Colon (tissue), 2 donors: Measurements from ENCODE around the gene MAOB.
"Not testable (repeated sequence)": the region's sequence is repeated elsewhere in the genome, so short reads cannot be mapped to it uniquely, and the experiment has no call there.

Source experiments
- FAIRE-seq: peaks from 2 replicates; lab custom pipeline; 2012; peaks lifted over from hg19 to GRCh38; lab: Jason Lieb, UNC
- donor health status: control.
- donor health status: control.

MAOB gene

DNA sequence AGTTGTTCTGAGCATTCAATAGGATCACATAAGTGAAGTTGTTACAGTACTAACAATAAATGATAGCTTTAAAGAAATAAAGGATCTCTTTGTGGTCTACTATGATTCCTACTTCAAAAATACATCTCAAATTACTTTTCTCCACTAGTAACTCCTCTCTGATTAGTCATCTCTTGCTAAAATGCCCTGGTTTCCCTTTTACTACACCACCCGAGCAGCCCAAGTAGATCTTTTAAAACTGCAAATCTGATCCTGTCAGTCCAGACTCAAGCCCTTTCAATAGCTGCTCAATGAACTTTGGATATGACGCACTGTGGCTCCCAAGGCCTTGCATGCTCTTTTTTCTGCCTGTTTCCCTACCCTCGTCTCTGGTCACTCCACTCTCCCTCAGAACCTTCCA lies 128.6 kb downstream of the MAOB start:
- FAIRE-seq: no peak

- no peak for FAIRE-seq
Measured at GRCh38 chrX:43750248-43750676, 132.0 kb downstream of the MAOB start.

DNA sequence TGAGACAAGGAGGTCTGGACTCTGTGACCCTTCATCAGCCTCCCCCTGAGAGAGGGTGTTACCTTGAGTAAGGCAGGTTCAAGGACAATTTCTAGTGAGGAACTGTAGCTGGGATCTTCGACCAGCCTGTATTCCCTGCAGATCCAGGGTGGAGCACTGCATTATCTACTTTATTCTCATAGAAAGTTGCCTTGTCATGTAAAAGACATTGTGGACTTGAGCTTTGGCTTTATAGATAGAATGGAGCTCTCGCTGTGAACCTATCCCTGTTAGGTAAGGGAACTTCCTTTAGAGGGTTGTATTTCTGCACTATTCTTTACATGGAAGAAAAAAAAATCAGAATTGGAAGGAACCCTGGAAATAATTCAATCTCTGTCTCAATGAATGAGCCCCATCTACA lies 134.8 kb downstream of the MAOB start:
- FAIRE-seq: no peak

DNA sequence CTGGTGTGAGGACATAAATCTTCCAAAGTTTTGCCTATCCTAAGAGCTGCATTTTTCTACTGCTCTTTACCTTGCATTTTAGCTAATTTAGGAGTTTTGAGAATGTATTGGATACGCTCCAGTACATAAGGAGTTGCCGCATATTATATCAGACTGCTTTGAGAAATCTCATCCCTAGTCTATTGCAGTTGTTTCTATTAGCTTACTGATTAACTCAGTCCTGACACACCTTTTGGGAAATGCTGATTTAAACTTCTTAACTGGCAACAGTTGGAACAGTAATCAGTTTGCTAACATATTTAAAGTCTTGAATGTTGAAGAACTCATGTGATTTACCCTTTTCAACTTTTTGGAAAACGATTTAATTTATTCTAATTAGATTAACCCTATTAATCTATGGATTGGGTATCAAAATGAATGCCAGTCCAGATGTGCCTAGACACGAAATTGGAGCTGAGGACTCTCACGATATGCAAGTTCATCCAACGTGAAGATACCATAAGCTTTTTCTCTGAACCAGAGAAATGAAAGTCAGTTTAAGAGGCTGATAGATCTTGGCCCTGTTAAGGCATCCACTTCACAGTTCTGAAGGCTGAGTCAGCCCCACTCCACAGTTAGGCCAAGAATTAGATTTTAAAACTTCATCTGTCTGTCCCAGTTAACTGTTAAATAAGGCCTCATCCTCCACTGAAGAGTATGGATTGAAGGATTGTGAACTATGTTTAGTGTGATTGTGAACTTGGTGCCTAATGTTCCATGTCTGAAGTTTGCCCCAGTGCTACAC lies 136.1 kb downstream of the MAOB start:
- FAIRE-seq: peak; percentile 96

- no peak for FAIRE-seq
Measured at GRCh38 chrX:43744284-43744683, 138.0 kb downstream of the MAOB start.

- FAIRE-seq: no peak
Measured at GRCh38 chrX:43743100-43743822, 139.0 kb downstream of the MAOB start.

GRCh38 chrX:43741843-43742573 lies 140.2 kb downstream of the MAOB start:
- no peak for FAIRE-seq

- no peak for FAIRE-seq
Measured at GRCh38 chrX:43735957-43736356, 146.3 kb downstream of the MAOB start.

GRCh38 chrX:43735534-43735933 lies 146.7 kb downstream of the MAOB start:
- no peak for FAIRE-seq

DNA sequence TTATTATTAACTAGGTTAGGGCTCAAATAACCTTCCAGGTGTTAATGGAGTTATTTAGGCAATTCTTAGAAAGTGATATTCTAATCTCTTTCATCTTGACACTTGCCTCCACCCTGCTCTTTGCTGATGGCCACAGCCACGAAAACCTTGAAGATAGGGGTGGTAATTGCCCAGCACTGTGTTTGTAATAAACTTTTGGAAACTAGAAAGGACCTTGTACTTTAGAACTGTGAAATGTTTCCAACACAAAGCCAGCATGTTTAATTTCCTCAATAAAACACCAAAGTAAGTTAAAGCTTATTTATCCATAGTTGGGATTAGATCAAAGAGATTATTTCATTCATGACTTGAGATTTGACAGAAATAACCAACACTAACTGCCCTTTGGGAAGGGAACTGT lies 147.8 kb downstream of the MAOB start:
- FAIRE-seq: peak; percentile 95

- no peak for FAIRE-seq
Measured at GRCh38 chrX:43733699-43734098, 148.6 kb downstream of the MAOB start.

- FAIRE-seq: no peak
Measured at GRCh38 chrX:43731086-43731485, 151.2 kb downstream of the MAOB start.

- FAIRE-seq: no peak
Measured at GRCh38 chrX:43728966-43729365, 153.3 kb downstream of the MAOB start.

DNA sequence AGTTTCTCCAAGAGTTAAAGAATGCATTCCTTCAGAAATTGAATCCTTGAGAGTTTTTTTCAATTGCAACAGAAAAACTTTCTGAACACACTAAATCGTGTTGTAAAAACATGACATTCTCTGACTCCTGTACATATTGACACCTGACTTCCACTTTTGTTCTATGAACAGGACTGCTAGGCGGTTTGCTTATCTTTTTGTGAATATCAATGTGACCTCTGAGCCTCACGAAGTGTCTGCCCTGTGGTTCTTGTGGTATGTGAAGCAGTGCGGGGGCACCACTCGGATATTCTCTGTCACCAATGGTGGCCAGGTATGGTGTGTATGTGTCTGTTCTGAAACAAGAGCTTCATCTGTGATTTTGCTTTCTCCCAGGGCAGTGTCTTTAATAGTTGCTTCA lies 154.2 kb downstream of the MAOB start:
- no peak for FAIRE-seq

DNA sequence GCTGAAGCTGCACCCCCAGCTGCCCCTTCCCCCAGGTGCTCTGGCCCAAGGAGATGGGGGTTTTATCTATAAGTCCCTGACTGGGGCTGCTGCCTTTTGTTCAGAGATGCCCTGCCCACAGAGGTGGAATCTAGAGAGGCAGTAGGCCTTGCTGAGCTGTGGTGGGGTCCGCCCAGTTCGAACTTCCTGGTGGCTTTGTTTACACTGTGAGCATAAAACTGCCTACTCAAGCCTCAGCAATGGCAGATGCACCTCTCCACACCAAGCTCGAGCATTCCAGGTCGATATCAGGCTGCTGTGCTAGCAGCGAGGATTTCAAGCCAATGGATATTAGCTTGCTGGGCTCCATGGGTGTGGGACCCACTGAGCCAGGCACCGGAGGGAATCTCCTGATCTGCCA lies 155.0 kb downstream of the MAOB start:
- not testable (repeated sequence) for FAIRE-seq

GRCh38 chrX:43725227-43725626 lies 157.0 kb downstream of the MAOB start:
- FAIRE-seq: not testable (repeated sequence)

DNA sequence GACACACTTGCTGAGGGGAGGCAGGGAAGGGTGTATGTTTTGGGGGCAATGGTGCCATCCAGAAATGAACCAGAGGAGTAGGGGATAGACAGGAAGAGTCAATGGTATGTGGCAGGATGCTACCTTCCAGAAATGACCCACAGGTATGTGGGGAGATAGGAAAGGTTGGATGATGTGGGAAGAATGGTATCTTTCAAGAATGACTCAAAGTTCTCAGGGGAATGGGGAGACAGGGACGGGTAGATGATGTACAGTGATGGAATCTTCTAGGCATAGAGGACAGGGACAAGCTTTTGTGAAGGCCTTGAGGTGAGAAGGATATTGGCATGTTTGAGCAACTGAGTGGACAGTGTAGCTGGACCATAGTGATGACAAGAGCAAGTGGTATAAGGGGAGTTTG lies 161.3 kb downstream of the MAOB start:
- FAIRE-seq: no peak

- FAIRE-seq: no peak
Measured at GRCh38 chrX:43720082-43720481, 162.2 kb downstream of the MAOB start.

- no peak for FAIRE-seq
Measured at GRCh38 chrX:43718956-43719355, 163.3 kb downstream of the MAOB start.

GRCh38 chrX:43718546-43718945 lies 163.7 kb downstream of the MAOB start:
- no peak for FAIRE-seq

- no peak for FAIRE-seq
Measured at GRCh38 chrX:43718081-43718480, 164.2 kb downstream of the MAOB start.

GRCh38 chrX:43717161-43717560 lies 165.1 kb downstream of the MAOB start:
- FAIRE-seq: no peak

- no peak for FAIRE-seq
Measured at GRCh38 chrX:43716696-43717095, 165.6 kb downstream of the MAOB start.
